Left ventricle myocardium inferior (tissue), 1 donor: Measurements from ENCODE around the gene IL2. TPM values are rescaled to one million over a fixed set of nuclear protein-coding genes. Genes with fewer than 3 reads are reported as not detected.

Experiments used
- DNase-seq: peaks from one replicate; pipeline ENCODE4 v3.0.0-alpha.2; 2020
- H3K27ac ChIP-seq: fragments of 200-600 bp; replicated peaks from 2 replicates; pipeline ENCODE4 v1.8.0; 2021
- H3K27me3 ChIP-seq: fragments of 200-600 bp; 2 replicates; pipeline ENCODE4 v1.8.0; 2021; ENCODE audit warnings: low read depth
- H3K36me3 ChIP-seq: fragments of 200-600 bp; 2 replicates; pipeline ENCODE4 v1.8.0; 2021
- H3K4me1 ChIP-seq: fragments of 200-600 bp; 2 replicates; pipeline ENCODE4 v1.8.0; 2021
- H3K4me3 ChIP-seq: fragments of 200-600 bp; 2 replicates; pipeline ENCODE4 v1.8.0; 2021; ENCODE audit warnings: mild to moderate bottlenecking, moderate library complexity
- H3K9me3 ChIP-seq: fragments of 200-600 bp; replicated peaks from 2 replicates; pipeline ENCODE4 v1.8.0; 2021
- CTCF ChIP-seq: fragments of 200-600 bp; IDR thresholded peaks from 2 replicates; pipeline ENCODE4 v1.8.0; 2021; ENCODE audit warnings: antibody characterized with exemption, mild to moderate bottlenecking, borderline replicate concordance
- intact Hi-C: fragments of 100-400 bp; cut with micrococcal nuclease; formaldehyde crosslinking; loops from one replicate; pipeline ENCODE4 v1.11.0; 2022
- total RNA-seq: library from RNA; stranded (reverse); fragmentation: NEBNext Ultra II Directional; extraction: Animal tissue kit (Norgen Biotek cat#: 25700); gene quantifications from one replicate; pipeline ENCODE4 v1.2.1, GENCODE V29; 2021
- donor health status: DM: no; HTN: yes; CAD: no; lungs with severe emphysema.

Gene IL2
- total RNA-seq, 1 donor from 2014 or later: not detected

GRCh38 chr4:122431351-122431750 is 25.2 kb downstream of the IL2 start:
- no peak for TF ChIP-seq CTCF
- DNase-seq: no peak
- no peaks in the 10 kb centered on the region for H3K36me3 ChIP-seq
- H3K27ac ChIP-seq: no peak overlapping the region
- no peaks in the 10 kb centered on the region for H3K27me3 ChIP-seq
- intact Hi-C loops: no loop called here
- H3K4me3 ChIP-seq: no peak overlapping the region
- no peaks in the 10 kb centered on the region for H3K9me3 ChIP-seq
- H3K4me1 ChIP-seq: no peaks in the 10 kb centered on the region

GRCh38 chr4:122423246-122423645 is 33.3 kb downstream of the IL2 start:
- H3K36me3 ChIP-seq: no peaks in the 10 kb centered on the region
- no peak for TF ChIP-seq CTCF
- no peak overlapping the region for H3K4me3 ChIP-seq
- H3K27ac ChIP-seq: no peak overlapping the region
- H3K9me3 ChIP-seq: peaks cover 16% of the 10 kb centered on the region
- intact Hi-C loops: no loop called here
- H3K27me3 ChIP-seq: no peaks in the 10 kb centered on the region
- DNase-seq: no peak
- no peaks in the 10 kb centered on the region for H3K4me1 ChIP-seq

GRCh38 chr4:122412547-122412946 is 44.0 kb downstream of the IL2 start:
- H3K4me3 ChIP-seq: no peak overlapping the region
- no peaks in the 10 kb centered on the region for H3K4me1 ChIP-seq

GRCh38 chr4:122403861-122404260 is 52.7 kb downstream of the IL2 start:
- Histone ChIP-seq H3K27me3 (peaks cover 4% of the 10 kb centered on the region), H3K36me3 (no peaks in the 10 kb centered on the region), H3K27ac (no peak overlapping the region), H3K4me3 (no peak overlapping the region), H3K4me1 (no peaks in the 10 kb centered on the region), H3K9me3 (no peaks in the 10 kb centered on the region)
- DNase-seq: no peak
- no peak for TF ChIP-seq CTCF
- intact Hi-C loops: no loop called here

More at GRCh38 chr4:122412547-122412946, 44.0 kb downstream of the IL2 start:
- Histone ChIP-seq H3K36me3 (no peaks in the 10 kb centered on the region), H3K9me3 (no peaks in the 10 kb centered on the region), H3K27ac (no peak overlapping the region), H3K27me3 (no peaks in the 10 kb centered on the region)
- no peak for DNase-seq
- TF ChIP-seq CTCF: no peak
- intact Hi-C loops: no loop called here

Other genes starting within 250 kb of the IL2 start
- gene ADAD1, start 77.7 kb downstream of the IL2 start, total RNA-seq: not detected
- not detected for gene IL21, start 164.3 kb upstream of the IL2 start, total RNA-seq